Measurements from ENCODE around the gene RRM1.
"Not testable (repeated sequence)": the region's sequence is repeated elsewhere in the genome, so short reads cannot be mapped to it uniquely, and the experiment has no call there.

The RRM1 gene

DNA sequence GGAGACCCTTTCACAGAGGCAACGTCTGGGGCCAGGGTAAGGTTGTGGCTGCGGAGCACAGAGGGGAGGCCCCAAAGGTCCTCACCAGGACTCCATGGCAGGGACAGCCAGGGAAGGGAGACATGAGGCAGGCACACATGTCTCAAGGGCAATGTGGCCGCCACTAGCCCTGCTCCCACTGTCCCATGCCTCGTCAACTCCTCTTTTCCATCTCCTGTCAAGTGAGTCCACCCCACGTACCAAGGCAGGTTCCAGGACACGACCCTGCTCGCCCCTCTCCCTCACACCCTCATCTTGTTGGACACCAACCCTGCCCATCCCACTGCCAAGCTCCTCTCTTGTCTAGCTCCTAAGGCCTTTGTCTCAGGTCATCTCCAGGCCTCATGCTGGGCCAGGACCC, 73.2 kb downstream of the RRM1 start:
- DNase-seq (ENCODE audit: low read depth), result no peak
- TF ChIP-seq, protein P1, sequence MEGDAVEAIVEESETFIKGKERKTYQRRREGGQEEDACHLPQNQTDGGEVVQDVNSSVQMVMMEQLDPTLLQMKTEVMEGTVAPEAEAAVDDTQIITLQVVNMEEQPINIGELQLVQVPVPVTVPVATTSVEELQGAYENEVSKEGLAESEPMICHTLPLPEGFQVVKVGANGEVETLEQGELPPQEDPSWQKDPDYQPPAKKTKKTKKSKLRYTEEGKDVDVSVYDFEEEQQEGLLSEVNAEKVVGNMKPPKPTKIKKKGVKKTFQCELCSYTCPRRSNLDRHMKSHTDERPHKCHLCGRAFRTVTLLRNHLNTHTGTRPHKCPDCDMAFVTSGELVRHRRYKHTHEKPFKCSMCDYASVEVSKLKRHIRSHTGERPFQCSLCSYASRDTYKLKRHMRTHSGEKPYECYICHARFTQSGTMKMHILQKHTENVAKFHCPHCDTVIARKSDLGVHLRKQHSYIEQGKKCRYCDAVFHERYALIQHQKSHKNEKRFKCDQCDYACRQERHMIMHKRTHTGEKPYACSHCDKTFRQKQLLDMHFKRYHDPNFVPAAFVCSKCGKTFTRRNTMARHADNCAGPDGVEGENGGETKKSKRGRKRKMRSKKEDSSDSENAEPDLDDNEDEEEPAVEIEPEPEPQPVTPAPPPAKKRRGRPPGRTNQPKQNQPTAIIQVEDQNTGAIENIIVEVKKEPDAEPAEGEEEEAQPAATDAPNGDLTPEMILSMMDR (IDR thresholded peaks at IDR 0.05; ENCODE audit: insufficient read depth, low read depth, low read length, missing control alignments), result no peak
- H3K4me3 ChIP-seq (ENCODE audit: low read length), result no peak overlapping the region

- not testable (repeated sequence) for H3K4me3 ChIP-seq (ENCODE audit: low read length); DNase-seq (ENCODE audit: low read depth)
Observed at GRCh38 chr11:4175620-4176350, 81.2 kb downstream of the RRM1 start.

GRCh38 chr11:4178813-4179662, 84.4 kb downstream of the RRM1 start:
- no peak overlapping the region for H3K4me3 ChIP-seq (ENCODE audit: low read length)
- DNase-seq (ENCODE audit: low read depth), result no peak
- TF ChIP-seq, protein P1 (IDR thresholded peaks at IDR 0.05; ENCODE audit: insufficient read depth, low read depth, low read length, missing control alignments), result no peak

DNA sequence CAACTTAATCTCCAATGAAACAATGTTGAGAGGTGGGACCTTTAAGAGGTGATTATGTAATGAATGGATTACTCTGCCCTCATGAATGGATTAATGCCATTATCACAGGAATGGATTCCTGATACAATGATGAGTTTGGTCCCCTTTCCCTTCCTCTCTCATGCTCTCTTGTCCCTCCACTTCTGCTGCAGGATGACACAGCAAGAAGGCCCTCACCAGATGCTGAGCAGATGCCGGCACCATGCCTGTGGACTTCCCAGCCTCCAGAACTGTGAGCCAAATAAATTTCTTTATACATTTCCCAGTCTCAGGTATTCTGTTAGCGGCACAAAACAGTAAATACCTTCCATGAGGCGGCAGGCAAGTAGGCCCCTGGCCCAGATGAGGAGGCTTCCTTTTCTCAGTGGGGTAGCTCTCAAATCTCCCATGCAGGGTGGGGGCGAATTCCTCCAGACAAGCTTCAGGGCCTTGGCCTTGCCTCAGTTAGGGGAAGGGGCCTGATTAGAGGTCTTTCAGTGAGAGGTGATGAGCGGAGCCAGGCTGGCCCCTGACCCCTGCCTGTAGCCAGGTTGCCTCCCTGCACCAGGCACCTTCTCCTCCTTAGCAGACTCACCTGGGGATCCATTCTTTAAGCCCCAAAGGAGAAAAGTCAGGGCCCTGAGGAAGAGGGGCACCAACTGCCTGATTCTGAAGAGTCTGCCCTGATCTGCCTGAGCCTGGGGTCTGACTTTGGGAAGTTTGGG, 86.0 kb downstream of the RRM1 start:
- DNase-seq (ENCODE audit: low read depth), result no peak
- TF ChIP-seq, protein P1 (IDR thresholded peaks at IDR 0.05; ENCODE audit: insufficient read depth, low read depth, low read length, missing control alignments), result no peak
- no peak overlapping the region for H3K4me3 ChIP-seq (ENCODE audit: low read length)

GRCh38 chr11:4181782-4182721, 87.5 kb downstream of the RRM1 start:
- TF ChIP-seq, protein P1 (IDR thresholded peaks at IDR 0.05; ENCODE audit: insufficient read depth, low read depth, low read length, missing control alignments), result peak; percentile 67
- peak; percentile 63 for DNase-seq (ENCODE audit: low read depth)
- H3K4me3 ChIP-seq (ENCODE audit: low read length), result no peak overlapping the region

- TF ChIP-seq, protein P1 (IDR thresholded peaks at IDR 0.05; ENCODE audit: insufficient read depth, low read depth, low read length, missing control alignments), result no peak
- H3K4me3 ChIP-seq (ENCODE audit: low read length), result no peak overlapping the region
- no peak for DNase-seq (ENCODE audit: low read depth)
Observed at GRCh38 chr11:4183410-4184057, 88.9 kb downstream of the RRM1 start.
